IMR-90 (cell line): Measurements from ENCODE around the gene OR1L1. TPM values are rescaled to one million over a fixed set of nuclear protein-coding genes. Genes with fewer than 3 reads are reported as not detected.

ENCODE experiments used
- ATAC-seq: fragments of 200-7000 bp; cut with Tn5 transposase; 2 replicates; pipeline ENCODE4 v1.9.1; 2020; ENCODE audit warnings: low read depth, mild to moderate bottlenecking, moderate library complexity
- BruUV-seq: library from RNA; stranded (reverse); fragments of 400-500 nt; replicated peaks from 2 replicates; lab custom pipeline; 2021; lab: Mats Ljungman, UMichigan
- CTCF ChIA-PET: fragments of 300-600 bp; formaldehyde crosslinking; extraction: SDS; loops from one replicate; lab custom pipeline; 2021; ENCODE audit warnings: antibody characterized with exemption; lab: Yijun Ruan, JAX
- POLR2A ChIA-PET: fragments of 300-600 bp; sonication (Branson Sonifier 250); formaldehyde crosslinking; loops from one replicate; lab custom pipeline; 2022; ENCODE audit warnings: antibody characterized with exemption; ENCODE audit not compliant: unreplicated experiment; lab: Charles Lee
- DNase-seq: peaks from one replicate; pipeline ENCODE4 v3.0.0; 2013
- H2AFZ ChIP-seq: replicated peaks from 2 replicates; pipeline ENCODE3; 2013; ENCODE audit warnings: low read length, mild to moderate bottlenecking; ENCODE audit not compliant: poor library complexity
- H2AK5ac ChIP-seq: 2 replicates; pipeline ENCODE4 v1.6.1; 2013; ENCODE audit warnings: low read depth, low read length, inconsistent platforms
- H2AK9ac ChIP-seq: replicated peaks from 2 replicates; pipeline ENCODE3; 2013; ENCODE audit warnings: mild to moderate bottlenecking, low read depth, low read length, moderate library complexity; ENCODE audit not compliant: poor library complexity
- H2BK120ac ChIP-seq: 2 replicates; pipeline ENCODE4 v1.6.1; 2013; ENCODE audit warnings: low read depth, low read length, inconsistent platforms
- H2BK15ac ChIP-seq: 3 replicates; pipeline ENCODE4 v1.6.1; 2013; ENCODE audit warnings: low read depth, low read length, inconsistent platforms
- H2BK20ac ChIP-seq: 2 replicates; pipeline ENCODE4 v1.6.1; 2013; ENCODE audit warnings: low read depth, mild to moderate bottlenecking, inconsistent platforms, low read length, moderate library complexity
- H2BK5ac ChIP-seq: 2 replicates; pipeline ENCODE4 v1.6.1; 2013; ENCODE audit warnings: mild to moderate bottlenecking, low read depth, low read length, inconsistent platforms; ENCODE audit not compliant: poor library complexity, severe bottlenecking
- H3K14ac ChIP-seq: replicated peaks from 2 replicates; pipeline ENCODE4 v1.6.1; 2013; ENCODE audit warnings: low read depth, low read length, inconsistent platforms
- H3K18ac ChIP-seq: 2 replicates; pipeline ENCODE4 v1.6.1; 2013; ENCODE audit warnings: low read depth, low read length, control low read depth
- H3K23ac ChIP-seq: 2 replicates; pipeline ENCODE4 v1.6.1; 2013; ENCODE audit warnings: low read depth, low read length, inconsistent platforms
- H3K27ac ChIP-seq: 2 replicates; pipeline ENCODE4 v1.5.1; 2013; ENCODE audit warnings: mild to moderate bottlenecking, control low read depth, low read length; ENCODE audit not compliant: insufficient read depth
- H3K27me3 ChIP-seq: 2 replicates; pipeline ENCODE4 v1.6.1; 2013; ENCODE audit warnings: low read length; ENCODE audit not compliant: control insufficient read depth, insufficient read depth
- H3K36me3 ChIP-seq: 2 replicates; pipeline ENCODE4 v1.6.1; 2013; ENCODE audit warnings: low read length, mixed read lengths; ENCODE audit not compliant: control insufficient read depth, insufficient read depth
- H3K4ac ChIP-seq: 2 replicates; pipeline ENCODE4 v1.6.1; 2013; ENCODE audit warnings: low read depth, low read length, inconsistent platforms
- H3K4me1 ChIP-seq: 2 replicates; pipeline ENCODE4 v1.6.1; 2013; ENCODE audit warnings: low read length, mixed read lengths; ENCODE audit not compliant: control insufficient read depth, insufficient read depth
- H3K4me2 ChIP-seq: 2 replicates; pipeline ENCODE4 v1.6.1; 2013; ENCODE audit warnings: low read depth, mild to moderate bottlenecking, control low read depth, low read length, moderate library complexity
- H3K4me3 ChIP-seq: 2 replicates; pipeline ENCODE4 v1.5.1; 2013; ENCODE audit warnings: low read depth, mild to moderate bottlenecking, control low read depth, low read length, moderate library complexity; ENCODE audit not compliant: insufficient read depth
- H3K56ac ChIP-seq: 2 replicates; pipeline ENCODE4 v1.6.1; 2013; ENCODE audit warnings: low read length, inconsistent platforms; ENCODE audit not compliant: insufficient read depth; ENCODE audit errors: extremely low read depth
- H3K79me1 ChIP-seq, 2 experiments: 2 replicates each; pipeline ENCODE4 v1.6.1; 2013; ENCODE audit warnings: low read length in 2 of 2, inconsistent platforms in 1 of 2, low read depth in 1 of 2
- H3K9ac ChIP-seq: 2 replicates; pipeline ENCODE4 v1.6.1; 2013; ENCODE audit warnings: low read depth, low read length, control low read depth
- H3K9me1 ChIP-seq: 2 replicates; pipeline ENCODE4 v1.6.1; 2013; ENCODE audit warnings: low read length, inconsistent platforms; ENCODE audit not compliant: insufficient read depth
- H3K9me3 ChIP-seq: 2 replicates; pipeline ENCODE4 v1.6.1; 2013; ENCODE audit warnings: low read length; ENCODE audit not compliant: control insufficient read depth, insufficient read depth
- H4K20me1 ChIP-seq: 2 replicates; pipeline ENCODE4 v1.6.1; 2013; ENCODE audit warnings: low read length, inconsistent platforms; ENCODE audit not compliant: insufficient read depth
- H4K5ac ChIP-seq: 2 replicates; pipeline ENCODE4 v1.6.1; 2013; ENCODE audit warnings: mild to moderate bottlenecking, low read depth, low read length, control low read depth
- H4K8ac ChIP-seq, 2 experiments: 2 replicates each; pipeline ENCODE4 v1.6.1; 2013; ENCODE audit warnings: low read depth in 2 of 2, low read length in 2 of 2, control low read depth in 1 of 2, inconsistent platforms in 1 of 2
- H4K91ac ChIP-seq: 2 replicates; pipeline ENCODE4 v1.6.1; 2013; ENCODE audit warnings: low read depth, low read length, inconsistent platforms; ENCODE audit not compliant: insufficient read depth
- BHLHE40 ChIP-seq: fragments of 150-350 bp; IDR thresholded peaks from 2 replicates; pipeline ENCODE4 v1.6.1; 2016; ENCODE audit warnings: mild to moderate bottlenecking, low read depth, low read length
- CEBPB ChIP-seq: IDR thresholded peaks from 2 replicates; pipeline ENCODE4 v1.6.1; 2012; ENCODE audit warnings: low read depth, low read length, improper control_type of control experiment
- CHD1 ChIP-seq: IDR thresholded peaks from 2 replicates; pipeline ENCODE4 v1.6.1; 2012; ENCODE audit warnings: low read depth, low read length, improper control_type of control experiment
- CTCF ChIP-seq: conservative IDR thresholded peaks from 2 replicates; pipeline ENCODE4 v1.5.1; 2012; ENCODE audit warnings: mild to moderate bottlenecking, low read depth, low read length, improper control_type of control experiment
- ELK1 ChIP-seq: fragments of 150-350 bp; IDR thresholded peaks from 2 replicates; pipeline ENCODE4 v1.6.1; 2016; ENCODE audit warnings: low read depth, mild to moderate bottlenecking, low read length, moderate library complexity, borderline replicate concordance
- FOS ChIP-seq: fragments of 150-350 bp; IDR thresholded peaks from 2 replicates; pipeline ENCODE4 v1.6.1; 2016; ENCODE audit warnings: low read depth, low read length
- MAFK ChIP-seq: IDR thresholded peaks from 2 replicates; pipeline ENCODE4 v1.6.1; 2012; ENCODE audit warnings: low read depth, low read length, improper control_type of control experiment
- NFE2L2 ChIP-seq: fragments of 150-350 bp; IDR thresholded peaks from 2 replicates; pipeline ENCODE4 v1.6.1; 2016; ENCODE audit warnings: low read depth, mild to moderate bottlenecking, low read length
- RAD21 ChIP-seq: IDR thresholded peaks from 2 replicates; pipeline ENCODE4 v1.6.1; 2012; ENCODE audit warnings: low read length, improper control_type of control experiment
- RFX5 ChIP-seq: IDR thresholded peaks from 2 replicates; pipeline ENCODE4 v1.8.0; 2012; ENCODE audit warnings: low read depth, mild to moderate bottlenecking, low read length, moderate library complexity
- SMC3 ChIP-seq: fragments of 150-350 bp; IDR thresholded peaks from 2 replicates; pipeline ENCODE4 v1.6.1; 2016; ENCODE audit warnings: low read depth, mild to moderate bottlenecking, antibody characterized with exemption, low read length, moderate library complexity
- WGBS, 2 experiments: methylation state at CpG; one replicate each; pipeline versions ENCODE4 v1.1.5 to v1.1.7; 2013; ENCODE audit warnings: missing lambda C conversion rate in 2 of 2; ENCODE audit not compliant: insufficient read length in 1 of 2; ENCODE audit errors: extremely low coverage in 2 of 2; 5-methylcytosine and 5-hydroxymethylcytosine counted together
- dilution Hi-C: fragments of 300-500 bp; cut with HindIII; formaldehyde crosslinking; loops from one replicate; pipeline ENCODE4 v1.14.3; 2018; ENCODE audit warnings: low sequenced_read_pairs; ENCODE audit not compliant: unreplicated experiment
- in situ Hi-C: fragments of 300-500 bp; cut with MboI; formaldehyde crosslinking; loops from 3 replicates; pipeline ENCODE4 v1.14.3; 2019; ENCODE audit warnings: low sequenced_read_pairs, inconsistent platforms, mixed read lengths
- intact Hi-C: fragments of 100-400 bp; cut with micrococcal nuclease; formaldehyde crosslinking; loops from 2 replicates; pipeline ENCODE4 v1.10.0; 2022
- polyA plus RNA-seq, 3 experiments: library from polyadenylated mRNA; depleted of rRNA; stranded (reverse); fragments of >200 nt; gene quantifications; 2 replicates each; pipeline ENCODE4 v1.2.3, GENCODE V29; 2012; ENCODE audit warnings: low replicate concordance in 1 of 3
- total RNA-seq: library from RNA; depleted of rRNA; stranded (reverse); fragments of >200 nt; gene quantifications from 2 replicates; pipeline ENCODE4 v1.2.3, GENCODE V29; 2012

OR1L1 gene
- total and polyA plus RNA-seq, 2 of the 4 experiments (the other 2 are of a cell fraction) = not detected

- no peak for TF ChIP-seq BHLHE40
- TF ChIP-seq MAFK = no peak
Observed at GRCh38 chr9:122661416-122661815, at the start of gene OR1L1 (continued).

- H3K14ac ChIP-seq = no peak within 1 kb of the TSS
- peaks cover 4% of the 10 kb centered on the region for H3K27me3 ChIP-seq
- no peak within 1 kb of the TSS for H3K4ac ChIP-seq
- no peaks in the 10 kb centered on the region for H4K20me1 ChIP-seq
- H3K9me3 ChIP-seq = no peaks in the 10 kb centered on the region
- intact Hi-C loops = loop anchor here (5.0 kb wide), 1 partner anchor 43 kb away; the partner anchor contains the start of gene OR1B1
- no peaks in the 10 kb centered on the region for H3K79me1 ChIP-seq
- H3K4me2 ChIP-seq = no peak within 1 kb of the TSS
- no peak within 1 kb of the TSS for H2BK5ac ChIP-seq
- H3K4me1 ChIP-seq = no peaks in the 10 kb centered on the region
- no peak within 1 kb of the TSS for H3K23ac ChIP-seq
- no peak within 1 kb of the TSS for H3K27ac ChIP-seq
- POLR2A ChIA-PET = no interaction called here
- no peak within 1 kb of the TSS for H2AFZ ChIP-seq
- no peak within 1 kb of the TSS for H4K91ac ChIP-seq
- CTCF ChIA-PET = no interaction called here
- no CpG with 5 or more reads among the region's 1 CpG for WGBS, 2 experiments
- H2BK20ac ChIP-seq = no peak within 1 kb of the TSS
- no peaks in the 10 kb centered on the region for H3K9me1 ChIP-seq
- no peak within 1 kb of the TSS for H2AK5ac ChIP-seq
- H4K5ac ChIP-seq = no peak within 1 kb of the TSS
- H4K8ac ChIP-seq = no peak within 1 kb of the TSS
- H3K56ac ChIP-seq = no peak within 1 kb of the TSS
- no peak for DNase-seq
- H3K18ac ChIP-seq = no peak within 1 kb of the TSS
- no peaks in the 10 kb centered on the region for H3K36me3 ChIP-seq
- no TSS peak for BruUV-seq
- in situ Hi-C loops = no loop called here
- H2BK15ac ChIP-seq = no peak within 1 kb of the TSS
- no peak within 1 kb of the TSS for H3K9ac ChIP-seq
- no peak for ATAC-seq
- H3K4me3 ChIP-seq = no peak within 1 kb of the TSS
- no peak for TF ChIP-seq BHLHE40
- TF ChIP-seq RFX5 = no peak
- TF ChIP-seq MAFK = no peak
- TF ChIP-seq NFE2L2 = no peak
- no peak for TF ChIP-seq RAD21
- TF ChIP-seq CTCF = no peak
- no peak for TF ChIP-seq CHD1
- TF ChIP-seq FOS = no peak
- no peak for TF ChIP-seq CEBPB
- no peak for TF ChIP-seq ELK1
- TF ChIP-seq SMC3 = no peak
- no peak within 1 kb of the TSS for H2AK9ac ChIP-seq
- no peak within 1 kb of the TSS for H2BK120ac ChIP-seq
- dilution Hi-C loops = no loop called here
Observed at GRCh38 chr9:122614362-122614761, 47.2 kb upstream of the OR1L1 start, which contains the start of gene OR1Q1. Gene OR1Q1, plus strand, starts transcription at chr9:122614738. Its CDS starts 0 bp downstream, at chr9:122614738.
